ENCODE measurements around the gene GADL1.

DNA sequence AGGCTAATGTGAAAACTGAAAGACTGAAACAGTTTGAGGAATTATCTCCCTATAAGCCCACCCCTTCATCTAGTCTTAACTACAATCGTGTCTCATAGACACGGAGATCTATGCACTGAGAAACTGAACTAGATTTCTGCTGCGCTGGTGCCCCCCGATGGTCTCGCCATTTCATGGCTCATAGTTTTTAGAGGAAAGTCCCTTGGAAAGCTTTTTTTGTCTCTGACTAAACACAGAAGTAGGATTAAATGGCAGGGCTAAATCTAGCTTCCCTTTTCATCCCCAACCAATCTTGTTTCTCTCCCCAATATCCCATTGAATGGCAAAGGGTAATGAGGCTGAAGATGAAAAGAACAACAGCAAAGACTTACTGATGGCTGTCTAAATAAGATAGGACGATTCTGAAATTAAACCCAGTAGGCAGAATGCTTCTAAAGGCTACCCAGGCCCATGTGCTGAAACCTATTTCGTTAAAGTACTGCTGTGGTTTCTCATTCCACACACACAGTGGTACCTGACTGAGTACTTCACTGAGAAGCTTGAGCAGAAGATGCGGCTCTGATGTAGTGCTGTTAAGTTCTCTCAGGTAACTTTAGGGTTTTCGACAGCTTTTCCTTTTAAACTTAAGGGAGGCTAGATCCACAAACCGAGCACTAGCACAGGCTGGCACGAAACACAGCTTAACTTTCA lies 142.7 kb downstream of the GADL1 start:
- no peak for TF ChIP-seq EZH2 (IDR thresholded peaks at IDR 0.05; ENCODE audit: insufficient read depth, poor library complexity, severe bottlenecking)
- TF ChIP-seq EZH2phosphoT487 (IDR thresholded peaks at IDR 0.05; ENCODE audit: insufficient read depth, low read depth): no peak
